ENCODE data around the gene SMIM8.
"Not testable (repeated sequence)": the region's sequence is repeated elsewhere in the genome, so short reads cannot be mapped to it uniquely, and the experiment has no call there.

The SMIM8 gene

DNA sequence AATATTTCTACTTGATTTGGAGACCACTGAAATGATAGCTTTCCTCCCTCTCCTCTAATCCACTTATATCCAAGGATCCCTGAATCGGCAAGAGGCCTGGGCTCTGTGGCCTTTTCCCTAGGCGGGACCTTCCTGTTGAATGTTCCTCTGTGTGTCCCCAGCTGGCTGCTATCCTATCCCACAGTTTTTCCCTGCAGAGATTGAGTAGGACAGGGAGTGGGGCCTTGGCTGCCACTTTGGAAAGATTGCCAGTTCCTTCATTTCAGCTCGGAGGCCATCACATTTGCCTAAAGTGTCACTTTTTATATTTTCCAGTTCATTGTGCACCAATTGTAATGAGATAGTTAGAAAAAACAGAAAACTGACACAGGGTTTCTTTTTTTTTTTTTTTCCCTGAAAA is 38.9 kb upstream of the SMIM8 start:
- DNase-seq (ENCODE audit: extremely low read depth, low read depth) = no peak
- TF ChIP-seq, protein P1, sequence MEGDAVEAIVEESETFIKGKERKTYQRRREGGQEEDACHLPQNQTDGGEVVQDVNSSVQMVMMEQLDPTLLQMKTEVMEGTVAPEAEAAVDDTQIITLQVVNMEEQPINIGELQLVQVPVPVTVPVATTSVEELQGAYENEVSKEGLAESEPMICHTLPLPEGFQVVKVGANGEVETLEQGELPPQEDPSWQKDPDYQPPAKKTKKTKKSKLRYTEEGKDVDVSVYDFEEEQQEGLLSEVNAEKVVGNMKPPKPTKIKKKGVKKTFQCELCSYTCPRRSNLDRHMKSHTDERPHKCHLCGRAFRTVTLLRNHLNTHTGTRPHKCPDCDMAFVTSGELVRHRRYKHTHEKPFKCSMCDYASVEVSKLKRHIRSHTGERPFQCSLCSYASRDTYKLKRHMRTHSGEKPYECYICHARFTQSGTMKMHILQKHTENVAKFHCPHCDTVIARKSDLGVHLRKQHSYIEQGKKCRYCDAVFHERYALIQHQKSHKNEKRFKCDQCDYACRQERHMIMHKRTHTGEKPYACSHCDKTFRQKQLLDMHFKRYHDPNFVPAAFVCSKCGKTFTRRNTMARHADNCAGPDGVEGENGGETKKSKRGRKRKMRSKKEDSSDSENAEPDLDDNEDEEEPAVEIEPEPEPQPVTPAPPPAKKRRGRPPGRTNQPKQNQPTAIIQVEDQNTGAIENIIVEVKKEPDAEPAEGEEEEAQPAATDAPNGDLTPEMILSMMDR (IDR thresholded peaks at IDR 0.05; ENCODE audit: low read depth, low read length) = no peak

DNA sequence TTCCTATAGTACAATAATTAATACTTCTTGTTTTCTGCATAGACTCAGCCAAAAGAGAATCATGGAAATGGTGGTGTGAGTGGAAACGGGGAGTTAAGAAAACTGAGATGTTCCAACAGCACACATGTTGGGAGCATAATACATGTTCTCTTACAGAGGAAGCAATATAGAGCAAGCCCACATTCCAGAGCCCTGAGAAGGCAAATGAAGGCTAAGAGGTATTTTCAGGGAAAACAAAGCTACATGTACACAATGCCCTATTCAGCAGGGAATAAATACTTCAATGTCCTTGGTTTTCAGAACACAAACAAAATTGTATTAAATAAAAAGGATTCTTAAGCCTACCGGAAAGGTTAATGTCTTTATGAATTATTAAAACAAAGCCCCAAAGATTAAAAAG is 35.1 kb upstream of the SMIM8 start:
- TF ChIP-seq, protein P1 (IDR thresholded peaks at IDR 0.05; ENCODE audit: low read depth, low read length) = no peak
- DNase-seq (ENCODE audit: extremely low read depth, low read depth) = no peak

DNA sequence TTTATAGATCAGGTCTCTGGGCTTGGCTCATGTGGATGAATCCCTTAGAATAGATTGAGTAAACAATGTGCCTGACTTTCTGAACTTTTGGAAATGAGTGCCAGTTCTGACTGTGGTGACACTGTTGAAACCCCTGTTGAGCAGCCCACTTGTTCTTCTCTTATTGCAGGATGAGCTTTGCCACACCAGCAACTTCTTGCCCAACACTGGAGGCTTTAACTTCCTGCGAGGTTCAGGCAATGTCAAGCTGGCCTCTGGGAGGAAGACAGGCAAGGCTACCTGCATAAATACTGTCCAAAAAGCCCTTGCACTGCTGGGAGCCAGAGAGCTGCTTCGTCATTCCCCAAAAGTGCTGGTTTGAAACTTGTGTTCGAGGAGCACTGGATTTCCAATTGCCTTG is 32.8 kb upstream of the SMIM8 start:
- TF ChIP-seq, protein P1 (IDR thresholded peaks at IDR 0.05; ENCODE audit: low read depth, low read length) = no peak
- no peak for DNase-seq (ENCODE audit: extremely low read depth, low read depth)

DNA sequence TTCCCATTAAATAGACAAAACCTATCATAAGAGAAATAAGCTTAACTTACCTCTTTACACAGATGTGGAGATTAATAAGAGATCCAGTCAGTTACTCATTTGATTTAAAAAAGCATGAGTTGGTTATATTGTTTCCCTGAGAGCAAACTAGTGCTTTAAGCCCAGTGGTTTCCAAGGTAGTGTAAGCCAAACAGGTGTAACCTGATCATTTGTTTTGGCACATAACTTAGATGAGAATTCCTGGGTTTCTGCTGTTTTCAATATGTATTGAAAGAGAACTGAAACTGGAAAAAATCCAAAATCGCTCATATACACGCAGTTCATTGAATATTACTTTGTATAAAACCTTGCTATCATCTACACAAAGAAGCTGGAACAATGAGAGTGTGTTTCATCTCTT is 30.5 kb upstream of the SMIM8 start:
- TF ChIP-seq, protein P1 (IDR thresholded peaks at IDR 0.05; ENCODE audit: low read depth, low read length) = no peak
- DNase-seq (ENCODE audit: extremely low read depth, low read depth) = no peak

DNA sequence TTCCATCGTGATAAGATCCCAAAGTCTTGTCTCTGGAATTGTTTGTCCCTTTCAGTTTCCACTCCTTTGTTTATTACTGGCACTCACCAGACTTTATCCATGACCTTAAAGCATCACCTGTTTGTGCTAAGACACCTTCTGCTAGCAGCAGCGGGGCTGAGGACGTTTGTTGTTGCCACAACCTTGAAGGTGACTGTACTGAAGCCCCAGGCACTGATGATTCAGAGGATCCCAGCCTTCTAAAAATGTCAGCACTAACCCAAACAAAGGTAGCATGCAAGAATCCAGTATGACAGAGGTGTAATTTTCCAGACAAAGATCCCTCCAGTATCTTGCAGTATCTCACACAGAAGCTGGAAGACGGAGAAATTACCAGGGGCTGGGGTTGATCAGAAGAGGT is 28.9 kb upstream of the SMIM8 start:
- no peak for DNase-seq (ENCODE audit: extremely low read depth, low read depth)
- TF ChIP-seq, protein P1 (IDR thresholded peaks at IDR 0.05; ENCODE audit: low read depth, low read length) = no peak

DNA sequence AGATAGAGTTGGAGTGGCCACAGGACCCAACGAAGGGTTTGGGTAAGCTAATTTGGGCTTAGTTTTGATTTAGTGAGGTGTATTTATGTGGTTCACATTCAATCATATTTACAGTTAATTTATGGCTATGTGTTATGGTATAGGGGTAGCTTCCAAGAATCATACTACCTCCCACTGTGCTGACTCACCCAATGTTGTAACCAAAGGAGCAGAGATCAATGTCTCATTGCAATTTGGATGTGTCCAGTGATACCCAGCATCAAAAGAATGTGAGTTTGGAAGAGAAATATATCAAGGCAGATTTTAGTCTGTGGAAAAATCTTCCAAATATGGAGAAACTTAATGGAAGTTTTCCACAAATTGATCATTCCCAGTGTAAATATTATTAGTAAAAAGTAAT is 25.3 kb upstream of the SMIM8 start:
- TF ChIP-seq, protein P1 (IDR thresholded peaks at IDR 0.05; ENCODE audit: low read depth, low read length) = no peak
- DNase-seq (ENCODE audit: extremely low read depth, low read depth) = no peak

DNA sequence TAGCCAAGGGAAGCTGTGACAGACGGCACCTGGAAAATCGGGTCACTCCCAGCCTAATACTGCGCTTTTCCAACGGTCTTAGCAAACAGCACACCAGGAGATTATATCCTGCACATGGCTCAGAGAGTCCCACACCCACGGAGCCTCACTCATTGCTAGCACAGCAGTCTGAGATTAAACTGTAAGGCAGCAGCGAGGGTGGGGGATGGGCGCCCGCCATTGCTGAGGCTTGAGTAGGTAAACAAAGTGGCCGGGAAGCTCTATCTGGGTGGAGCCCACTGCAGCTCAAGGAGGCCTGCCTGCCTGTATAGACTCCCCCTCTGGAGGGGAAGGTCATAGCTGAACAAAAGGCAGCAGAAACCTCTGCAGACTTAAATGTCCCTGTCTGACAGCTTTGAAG is 21.1 kb upstream of the SMIM8 start:
- DNase-seq (ENCODE audit: extremely low read depth, low read depth) = not testable (repeated sequence)

DNA sequence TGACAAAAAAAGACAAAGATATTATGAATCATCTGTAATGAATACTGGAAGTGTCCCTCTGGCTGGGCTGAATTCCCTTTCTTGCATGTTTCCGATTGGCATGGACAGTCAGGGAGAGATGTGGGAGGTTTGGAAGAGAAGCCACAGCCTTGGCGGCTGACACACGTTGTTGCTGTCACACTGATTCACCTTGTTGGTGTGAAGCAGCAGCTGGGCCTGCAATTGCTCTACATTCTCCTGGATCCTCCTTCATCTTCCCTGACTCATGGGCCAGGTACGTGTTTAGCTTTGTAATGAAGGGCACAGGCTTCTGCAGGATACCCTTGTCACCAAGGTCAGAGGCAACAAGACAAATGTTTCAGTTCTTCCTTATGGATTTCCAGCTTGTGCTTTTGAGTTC is 13.4 kb upstream of the SMIM8 start:
- TF ChIP-seq, protein P1 (IDR thresholded peaks at IDR 0.05; ENCODE audit: low read depth, low read length) = no peak
- DNase-seq (ENCODE audit: extremely low read depth, low read depth) = no peak
